CD4-positive, alpha-beta memory T cell (primary cell): Measurements from ENCODE around the gene PROB1. TPM values are rescaled to one million over a fixed set of nuclear protein-coding genes. Genes with fewer than 3 reads are reported as not detected.

Source experiments
- CTCF ChIA-PET: fragments of 350-600 bp; sonication (Branson Sonifier 250); formaldehyde crosslinking; loops from one replicate; lab custom pipeline; 2021; ENCODE audit warnings: inconsistent platforms; ENCODE audit not compliant: partially characterized antibody; lab: Charles Lee
- POLR2A ChIA-PET: fragments of 350-600 bp; sonication (Branson Sonifier 250); formaldehyde crosslinking; loops from one replicate; lab custom pipeline; 2021; ENCODE audit not compliant: partially characterized antibody; lab: Charles Lee
- DNase-seq, 5 donors: peaks; one replicate each; pipeline versions ENCODE4 v3.0.0 to v3.0.0-alpha.2; 2020 to 2022; ENCODE audit warnings: mixed read lengths in 1 of 5
- H3K27ac ChIP-seq: one replicate; pipeline ENCODE4 v1.7.0; 2013; ENCODE audit warnings: low read depth, low read length
- H3K27me3 ChIP-seq: 2 replicates; pipeline ENCODE4 v1.7.0; 2013; ENCODE audit warnings: mild to moderate bottlenecking, low read length, moderate library complexity; ENCODE audit not compliant: insufficient read depth
- H3K36me3 ChIP-seq: 2 replicates; pipeline ENCODE4 v1.7.0; 2013; ENCODE audit warnings: mild to moderate bottlenecking, low read length, moderate library complexity; ENCODE audit not compliant: insufficient read depth
- H3K4me1 ChIP-seq: 2 replicates; pipeline ENCODE4 v1.7.0; 2013; ENCODE audit warnings: mild to moderate bottlenecking, low read length, moderate library complexity; ENCODE audit not compliant: insufficient read depth
- H3K4me3 ChIP-seq, 2 donors: one replicate each; pipeline ENCODE4 v1.7.0; 2013; ENCODE audit warnings: low read length in 2 of 2, mild to moderate bottlenecking in 1 of 2
- H3K9me3 ChIP-seq, 2 donors: one replicate each; pipeline ENCODE4 v1.7.0; 2013; ENCODE audit warnings: low read length in 2 of 2, control low read depth in 1 of 2; ENCODE audit not compliant: control insufficient read depth in 1 of 2
- H3K27ac Mint-ChIP-seq, 7 donors: one replicate each; pipeline ENCODE4 v1.8.0; 2020 to 2021; ENCODE audit warnings: mixed read lengths in 7 of 7, mild to moderate bottlenecking in 6 of 7, inconsistent platforms in 3 of 7, moderate library complexity in 3 of 7
- H3K27me3 Mint-ChIP-seq, 2 donors: one replicate each; pipeline ENCODE4 v1.8.0; 2020 to 2021; ENCODE audit warnings: mixed read lengths in 2 of 2
- H3K36me3 Mint-ChIP-seq, 2 donors: one replicate each; pipeline ENCODE4 v1.8.0; 2020 to 2021; ENCODE audit warnings: mixed read lengths in 2 of 2, inconsistent platforms in 1 of 2, mild to moderate bottlenecking in 1 of 2
- H3K4me1 Mint-ChIP-seq, 4 donors: one replicate each; pipeline ENCODE4 v1.8.0; 2020 to 2021; ENCODE audit warnings: mixed read lengths in 4 of 4, mild to moderate bottlenecking in 1 of 4
- H3K4me3 Mint-ChIP-seq, 8 donors: one replicate each; pipeline ENCODE4 v1.8.0; 2020 to 2021; ENCODE audit warnings: mixed read lengths in 8 of 8, mild to moderate bottlenecking in 7 of 8, moderate library complexity in 6 of 8, inconsistent platforms in 3 of 8
- H3K9me3 Mint-ChIP-seq, 8 donors: one replicate each; pipeline ENCODE4 v1.8.0; 2020 to 2021; ENCODE audit warnings: mixed read lengths in 8 of 8, mild to moderate bottlenecking in 5 of 8, inconsistent platforms in 3 of 8, moderate library complexity in 1 of 8
- intact Hi-C: fragments of 100-400 bp; cut with micrococcal nuclease; formaldehyde crosslinking; loops from one replicate; pipeline ENCODE4 v1.15.1; 2023
- polyA plus RNA-seq, 2 donors: library from polyadenylated mRNA; unstranded; fragments of 300-500 nt; fragmentation: Illumina TruSeq; gene quantifications; one replicate each; pipeline ENCODE4 v1.2.3, GENCODE V29; 2021
- total RNA-seq, 2 experiments: library from RNA; stranded (reverse); gene quantifications; one replicate each; pipeline ENCODE4 v1.2.3, GENCODE V29; 2021

PROB1 gene
- total and polyA plus RNA-seq, 4 experiments from 2014 or later: 0.11 to 1.3 (median 0.70) TPM

DNA sequence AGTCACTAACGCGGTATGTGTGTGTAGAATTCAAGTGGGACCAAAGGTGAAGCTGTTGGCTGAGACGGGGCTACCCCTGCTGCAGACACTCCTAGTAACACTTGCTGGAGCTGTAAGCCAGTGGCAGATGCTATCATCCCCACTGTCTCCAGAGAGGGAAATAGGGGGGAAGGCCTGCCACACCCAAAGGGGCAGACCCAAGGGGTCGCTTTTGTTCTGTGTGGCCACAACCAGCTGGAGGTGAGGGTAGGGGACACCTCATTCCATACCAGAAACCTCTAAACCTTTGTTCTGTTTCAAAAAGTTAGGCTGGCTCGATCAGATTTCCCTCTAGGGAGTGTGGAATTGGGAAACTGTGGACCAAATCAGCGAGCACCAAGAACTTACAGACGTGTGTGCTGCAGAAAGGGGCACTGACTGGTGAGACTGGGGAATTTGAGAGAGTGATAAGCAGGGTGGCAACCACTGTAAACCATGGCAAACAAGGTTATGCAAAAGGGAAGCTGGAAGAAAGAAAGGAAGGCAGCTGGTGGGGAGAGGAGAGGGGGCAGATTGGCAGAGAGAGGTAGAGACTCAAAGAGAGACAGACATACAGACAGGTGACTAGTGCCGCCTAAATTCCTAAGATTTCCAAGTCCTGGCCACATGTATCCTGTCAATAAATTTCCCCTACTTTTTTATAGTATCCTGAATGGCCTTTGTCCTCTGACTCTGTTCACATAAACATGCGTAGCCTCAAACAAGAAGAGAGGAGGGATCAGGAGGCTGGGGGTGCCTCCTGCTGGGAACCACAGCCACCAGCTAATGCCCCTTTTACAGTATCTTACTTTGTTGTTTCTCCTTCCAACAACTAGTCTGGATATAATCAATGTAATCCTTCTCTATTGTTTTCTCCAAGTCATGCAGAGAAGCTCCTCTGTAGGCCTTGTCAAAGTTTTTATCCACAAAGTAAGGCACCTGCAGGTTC, 24.6 kb upstream of the PROB1 start:
- H3K4me3 Mint-ChIP-seq: no peak overlapping the region

DNA sequence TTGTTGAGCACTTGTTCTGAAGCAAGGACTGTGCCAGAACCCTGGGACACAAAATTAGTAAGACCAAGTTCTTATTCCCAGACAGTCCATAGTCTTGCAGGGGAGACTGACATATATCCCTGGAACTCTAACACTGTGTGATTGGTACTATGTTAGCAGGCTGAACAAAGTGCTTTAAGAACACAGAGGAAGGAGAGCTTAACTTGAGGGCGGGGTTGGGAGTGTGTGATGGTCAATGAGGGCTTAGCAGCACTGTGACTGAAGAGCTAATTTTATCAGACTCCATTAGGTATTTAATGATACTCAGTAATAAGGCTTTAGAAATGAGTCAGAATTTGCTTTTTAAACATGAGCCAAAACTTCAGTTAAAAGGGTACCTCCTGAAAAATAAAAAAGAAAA, 23.9 kb upstream of the PROB1 start:
- H3K9me3 Mint-ChIP-seq: no peaks in the 10 kb centered on the region
- H3K4me1 Mint-ChIP-seq: peaks cover 14 to 36% (median 25%) of the 10 kb centered on the region in 4 donors
- H3K4me3 ChIP-seq: no peak overlapping the region
- H3K27me3 ChIP-seq: no peaks in the 10 kb centered on the region
- H3K9me3 ChIP-seq: no peaks in the 10 kb centered on the region
- H3K27me3 Mint-ChIP-seq: no peaks in the 10 kb centered on the region
- ChIA-PET POLR2A (interaction anchor here (0.6 to 6.2 kb wide), 2 partner anchors 11 to 63 kb away, joined by 3 to 50 read pairs; partner anchors contain the start of gene STING1), CTCF (interaction anchor here (6.5 to 10.0 kb wide), 2 partner anchors 8 to 98 kb away, joined by 29 to 632 read pairs; no protein-coding TSS in a partner anchor)
- H3K4me3 Mint-ChIP-seq: no peak overlapping the region
- DNase-seq: no peak
- no peak overlapping the region for H3K27ac ChIP-seq
- no peaks in the 10 kb centered on the region for H3K36me3 ChIP-seq
- H3K4me1 ChIP-seq: peaks cover 27% of the 10 kb centered on the region
- H3K36me3 Mint-ChIP-seq: peaks cover 12 to 22% of the 10 kb centered on the region in 2 donors
- H3K27ac Mint-ChIP-seq: no peak overlapping the region
- intact Hi-C loops: no loop called here

More for the DNA sequence above, 24.6 kb upstream of the PROB1 start:
- Histone ChIP-seq H3K27ac (no peak overlapping the region), H3K9me3 (no peaks in the 10 kb centered on the region), H3K4me3 (no peak overlapping the region), H3K27me3 (no peaks in the 10 kb centered on the region), H3K36me3 (no peaks in the 10 kb centered on the region), H3K4me1 (peaks cover 20% of the 10 kb centered on the region)
- CTCF ChIA-PET: interaction anchor here (1.0 to 10.0 kb wide), 8 partner anchors 8 to 168 kb away, joined by 3 to 632 read pairs (median 14); partner anchors contain the start of genes DNAJC18, SMIM33 and STING1
- Mint-ChIP-seq H3K36me3 (peaks cover 18 to 28% of the 10 kb centered on the region in 2 donors), H3K4me1 (peaks cover 11 to 29% (median 20%) of the 10 kb centered on the region in 4 donors), H3K27me3 (no peaks in the 10 kb centered on the region), H3K9me3 (no peaks in the 10 kb centered on the region), H3K27ac (peak overlapping the region in 1 of 7 donors; percentile 82)
- intact Hi-C loops: loop anchor here (5.0 kb wide), 1 partner anchor 218 kb away; no protein-coding TSS in a partner anchor
- POLR2A ChIA-PET: interaction anchor here (1.3 to 7.1 kb wide), 4 partner anchors 15 to 97 kb away, joined by 4 to 103 read pairs (median 27); partner anchors contain the start of genes SPATA24 and STING1
- no peak for DNase-seq

DNA sequence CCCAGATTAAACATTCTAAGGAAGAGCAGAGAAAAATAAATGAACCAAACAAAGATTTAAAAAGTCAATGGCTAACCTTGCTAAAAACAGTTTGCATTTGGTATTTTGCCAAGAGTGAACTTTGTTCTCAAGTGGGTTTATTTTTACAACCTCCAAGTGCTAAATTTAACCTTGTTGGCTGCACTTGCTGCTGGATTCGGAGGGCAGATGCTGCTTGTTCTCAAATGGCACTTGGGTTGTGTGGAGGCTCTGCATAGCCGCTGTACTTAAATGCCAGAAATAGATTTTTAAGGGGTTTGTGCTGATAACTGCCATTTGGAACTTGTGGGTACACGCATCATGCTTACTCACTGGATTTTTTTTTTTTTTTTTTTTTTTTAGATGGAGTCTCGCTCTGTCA, 22.3 kb upstream of the PROB1 start:
- ChIA-PET POLR2A (interaction anchor here (1.1 to 1.3 kb wide), 2 partner anchors 100 to 124 kb away, joined by 3 read pairs; partner anchors contain the start of gene MATR3), CTCF (interaction anchor here (1.1 to 10.0 kb wide), 2 partner anchors 11 to 100 kb away, joined by 3 to 632 read pairs; no protein-coding TSS in a partner anchor)
- intact Hi-C loops: no loop called here

DNA sequence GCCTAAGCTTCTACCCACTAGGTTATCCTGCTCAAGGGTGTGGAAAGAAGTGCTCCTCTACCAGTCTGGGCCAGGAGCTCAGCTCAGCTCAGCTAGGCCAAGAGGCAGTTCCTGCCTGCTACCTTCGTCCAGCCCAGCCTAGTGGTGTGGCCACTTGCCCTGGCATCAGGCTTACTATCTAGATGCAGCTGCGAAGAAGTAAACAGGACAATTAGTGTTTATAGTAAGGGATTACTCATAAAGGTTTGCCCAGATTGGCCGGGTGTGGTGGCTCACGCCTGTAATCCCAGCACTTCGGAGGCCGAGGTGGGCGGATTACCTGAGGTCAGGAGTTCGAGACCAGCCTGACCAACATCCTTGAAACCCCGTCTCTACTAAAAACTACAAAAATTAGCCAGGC, 21.7 kb upstream of the PROB1 start:
- peaks cover 13 to 33% (median 23%) of the 10 kb centered on the region in 4 donors for H3K4me1 Mint-ChIP-seq
- H3K36me3 Mint-ChIP-seq: peaks cover 7 to 17% of the 10 kb centered on the region in 2 donors
- Histone ChIP-seq H3K36me3 (no peaks in the 10 kb centered on the region), H3K27me3 (no peaks in the 10 kb centered on the region), H3K4me3 (no peak overlapping the region), H3K9me3 (no peaks in the 10 kb centered on the region), H3K27ac (no peak overlapping the region), H3K4me1 (peaks cover 31% of the 10 kb centered on the region)
- no peak overlapping the region for H3K4me3 Mint-ChIP-seq
- no peak for DNase-seq
- no peaks in the 10 kb centered on the region for H3K9me3 Mint-ChIP-seq
- intact Hi-C loops: no loop called here
- CTCF ChIA-PET: interaction anchor here (10.0 kb wide), 1 partner anchor 100 kb away, joined by 632 read pairs; no protein-coding TSS in a partner anchor
- no peak overlapping the region for H3K27ac Mint-ChIP-seq
- POLR2A ChIA-PET: interaction anchor here (1.3 kb wide), 1 partner anchor 123 kb away, joined by 3 read pairs; the partner anchor contains the start of gene MATR3
- no peaks in the 10 kb centered on the region for H3K27me3 Mint-ChIP-seq

More for the DNA sequence above, 22.3 kb upstream of the PROB1 start:
- Histone ChIP-seq H3K36me3 (no peaks in the 10 kb centered on the region), H3K27ac (no peak overlapping the region), H3K4me1 (peaks cover 31% of the 10 kb centered on the region), H3K9me3 (no peaks in the 10 kb centered on the region), H3K27me3 (no peaks in the 10 kb centered on the region), H3K4me3 (no peak overlapping the region)
- DNase-seq: no peak
- Mint-ChIP-seq H3K36me3 (peaks cover 9 to 18% of the 10 kb centered on the region in 2 donors), H3K4me3 (no peak overlapping the region), H3K9me3 (no peaks in the 10 kb centered on the region), H3K27me3 (no peaks in the 10 kb centered on the region), H3K4me1 (peaks cover 14 to 35% (median 24%) of the 10 kb centered on the region in 4 donors), H3K27ac (no peak overlapping the region)

DNA sequence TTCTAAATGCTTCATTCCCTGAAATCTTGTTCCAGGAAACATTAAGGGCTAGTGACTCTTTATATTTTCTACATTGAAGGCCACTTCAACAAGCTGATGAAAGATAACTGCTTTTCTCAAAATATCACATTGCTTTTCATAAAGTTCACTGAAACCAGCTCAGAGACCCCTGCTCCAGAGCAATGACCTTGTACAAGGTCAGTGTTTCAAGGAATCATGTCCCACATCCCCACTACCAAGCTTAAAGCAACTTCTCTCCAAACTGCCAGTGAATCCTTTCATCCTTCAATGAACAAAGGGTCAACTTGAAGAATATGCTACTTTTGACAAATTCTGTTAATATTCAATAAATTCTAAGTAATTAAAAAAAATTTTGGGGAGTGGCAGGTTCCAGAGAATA, 21.0 kb upstream of the PROB1 start:
- Histone ChIP-seq H3K27ac (no peak overlapping the region), H3K27me3 (no peaks in the 10 kb centered on the region), H3K36me3 (no peaks in the 10 kb centered on the region), H3K4me3 (no peak overlapping the region), H3K4me1 (peaks cover 31% of the 10 kb centered on the region), H3K9me3 (no peaks in the 10 kb centered on the region)
- peak overlapping the region in 1 of 7 donors; percentile 43 for H3K27ac Mint-ChIP-seq
- intact Hi-C loops: no loop called here
- H3K4me1 Mint-ChIP-seq: peaks cover 13 to 33% (median 23%) of the 10 kb centered on the region in 4 donors
- H3K36me3 Mint-ChIP-seq: peaks cover 7 to 16% of the 10 kb centered on the region in 2 donors
- no peak for DNase-seq
- no peak overlapping the region for H3K4me3 Mint-ChIP-seq
- POLR2A ChIA-PET: no interaction called here
- H3K27me3 Mint-ChIP-seq: no peaks in the 10 kb centered on the region
- CTCF ChIA-PET: interaction anchor here (0.6 to 2.7 kb wide), 4 partner anchors 9 to 100 kb away, joined by 3 to 19 read pairs (median 4); no protein-coding TSS in a partner anchor
- no peaks in the 10 kb centered on the region for H3K9me3 Mint-ChIP-seq

DNA sequence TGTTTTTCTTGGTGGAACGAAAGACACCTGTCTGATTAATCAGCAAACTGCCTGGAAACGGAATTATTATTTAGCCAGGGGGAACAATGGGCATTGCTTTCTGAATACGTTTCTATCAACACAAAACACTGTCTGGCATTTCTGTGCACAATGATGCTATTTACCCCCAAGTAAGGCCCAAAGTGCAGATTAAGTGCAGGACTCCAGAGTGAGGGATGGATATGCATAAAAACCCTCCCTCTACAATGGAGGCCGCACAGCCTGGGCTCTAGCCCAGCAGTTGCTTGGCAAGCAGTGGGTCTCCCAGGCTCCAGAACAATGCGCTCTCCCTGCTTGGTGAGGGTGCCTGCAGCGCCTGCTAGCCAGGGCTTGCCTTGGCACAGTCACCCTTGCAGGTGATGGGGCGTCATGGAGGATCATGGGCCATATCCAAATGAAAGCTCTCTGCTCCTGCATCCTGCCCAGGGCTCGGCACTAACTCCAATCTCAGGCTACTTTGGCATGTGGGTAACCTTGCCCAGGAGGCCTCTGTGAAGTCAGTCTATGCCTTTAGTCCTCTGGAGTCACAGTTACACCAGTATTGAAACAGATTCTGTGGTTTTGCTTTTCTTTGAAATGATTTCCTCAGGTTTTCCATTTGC, 20.4 kb upstream of the PROB1 start:
- H3K36me3 ChIP-seq: no peaks in the 10 kb centered on the region
- CTCF ChIA-PET: interaction anchor here (0.6 to 2.7 kb wide), 5 partner anchors 10 to 101 kb away, joined by 3 to 19 read pairs (median 4); no protein-coding TSS in a partner anchor
- H3K9me3 ChIP-seq: no peaks in the 10 kb centered on the region
- H3K4me3 Mint-ChIP-seq: peak overlapping the region in 6 of 8 donors; percentile 21 to 66 (median 48)
- H3K4me1 Mint-ChIP-seq: peaks cover 13 to 33% (median 23%) of the 10 kb centered on the region in 4 donors
- H3K4me3 ChIP-seq: no peak overlapping the region
- H3K9me3 Mint-ChIP-seq: no peaks in the 10 kb centered on the region
- POLR2A ChIA-PET: interaction anchor here (0.6 to 1.8 kb wide), 3 partner anchors 12 to 74 kb away, joined by 3 to 11 read pairs (median 3); partner anchors contain the start of genes DNAJC18 and SPATA24
- peak overlapping the region in 4 of 7 donors; percentile 47 to 85 (median 73) for H3K27ac Mint-ChIP-seq
- peaks cover 31% of the 10 kb centered on the region for H3K4me1 ChIP-seq
- DNase-seq: no peak
- H3K36me3 Mint-ChIP-seq: peaks cover 7 to 10% of the 10 kb centered on the region in 2 donors
- H3K27me3 ChIP-seq: no peaks in the 10 kb centered on the region
- no peak overlapping the region for H3K27ac ChIP-seq
- intact Hi-C loops: no loop called here
- no peaks in the 10 kb centered on the region for H3K27me3 Mint-ChIP-seq
